Mesodermal cell (in vitro differentiated cells): ENCODE results near the gene HPS5.

Experiments
- H3K27ac ChIP-seq: 2 replicates; pipeline ENCODE4 v1.7.0; 2013; ENCODE audit warnings: mild to moderate bottlenecking, low read depth, low read length, moderate library complexity; ENCODE audit not compliant: severe bottlenecking
- H3K36me3 ChIP-seq: 2 replicates; pipeline ENCODE4 v1.7.1; 2013; ENCODE audit warnings: mild to moderate bottlenecking, low read length, moderate library complexity; ENCODE audit not compliant: control insufficient read depth, insufficient read depth
- H3K4me1 ChIP-seq: one replicate; pipeline ENCODE4 v1.7.1; 2013; ENCODE audit warnings: mild to moderate bottlenecking, low read length; ENCODE audit not compliant: insufficient read depth, control insufficient read depth, poor library complexity, severe bottlenecking
- H3K4me3 ChIP-seq: 2 replicates; pipeline ENCODE4 v1.7.0; 2013; ENCODE audit warnings: low read length, control low read depth, mild to moderate bottlenecking; ENCODE audit not compliant: insufficient read depth, poor library complexity, severe bottlenecking; ENCODE audit errors: extremely low read depth
- H3K9me3 ChIP-seq: 2 replicates; pipeline ENCODE4 v1.7.1; 2013; ENCODE audit warnings: mild to moderate bottlenecking, low read length, moderate library complexity; ENCODE audit not compliant: control insufficient read depth
- WGBS, 2 experiments: methylation state at CpG; one replicate each; pipeline ENCODE4 v1.1.5; 2013; ENCODE audit warnings: missing lambda C conversion rate in 2 of 2; ENCODE audit not compliant: insufficient coverage in 2 of 2; 5-methylcytosine and 5-hydroxymethylcytosine counted together

Gene HPS5

GRCh38 chr11:18230859-18231258 is 91.1 kb downstream of the HPS5 start:
- Histone ChIP-seq H3K27ac (no peak overlapping the region), H3K4me3 (no peak overlapping the region), H3K9me3 (no peaks in the 10 kb centered on the region), H3K4me1 (no peaks in the 10 kb centered on the region), H3K36me3 (no peaks in the 10 kb centered on the region)
- WGBS, 2 experiments: 71 to 83% methylated on average over 2 of the region's 2 CpGs

DNA sequence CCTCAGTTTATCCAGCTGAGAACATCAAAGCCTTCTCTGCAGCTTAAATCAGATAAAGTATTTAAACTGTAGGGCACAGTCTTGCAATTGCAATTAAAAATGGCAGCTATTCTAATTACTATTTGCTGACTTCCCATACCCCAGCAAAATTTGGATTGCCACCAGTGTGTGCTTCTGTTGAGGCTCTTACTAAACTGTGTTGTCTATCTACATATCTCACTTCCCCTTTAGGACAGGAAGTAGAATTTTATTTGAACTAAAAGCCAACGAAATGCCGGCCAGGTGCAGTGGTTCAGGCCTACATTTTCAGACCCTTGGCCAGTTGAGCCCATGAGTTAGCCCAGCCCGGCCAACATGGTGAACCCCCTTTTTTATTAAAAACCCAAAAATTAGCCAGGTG is 92.4 kb downstream of the HPS5 start:
- Histone ChIP-seq H3K27ac (no peak overlapping the region), H3K4me3 (no peak overlapping the region), H3K36me3 (no peaks in the 10 kb centered on the region), H3K9me3 (no peaks in the 10 kb centered on the region), H3K4me1 (no peaks in the 10 kb centered on the region)
- no CpG with 5 or more reads among the region's 3 CpGs for WGBS, 2 experiments
